IMR-90 (cell line): Measurements from ENCODE around the gene KCNMA1. TPM values are rescaled to one million over a fixed set of nuclear protein-coding genes. Genes with fewer than 3 reads are reported as not detected.

ENCODE experiments used
- ATAC-seq: fragments of 200-7000 bp; cut with Tn5 transposase; 2 replicates; pipeline ENCODE4 v1.9.1; 2020; ENCODE audit warnings: low read depth, mild to moderate bottlenecking, moderate library complexity
- BruUV-seq: library from RNA; stranded (reverse); fragments of 400-500 nt; replicated peaks from 2 replicates; lab custom pipeline; 2021; lab: Mats Ljungman, UMichigan
- CTCF ChIA-PET: fragments of 300-600 bp; formaldehyde crosslinking; extraction: SDS; loops from one replicate; lab custom pipeline; 2021; ENCODE audit warnings: antibody characterized with exemption; lab: Yijun Ruan, JAX
- POLR2A ChIA-PET: fragments of 300-600 bp; sonication (Branson Sonifier 250); formaldehyde crosslinking; loops from one replicate; lab custom pipeline; 2022; ENCODE audit warnings: antibody characterized with exemption; ENCODE audit not compliant: unreplicated experiment; lab: Charles Lee
- DNase-seq: peaks from one replicate; pipeline ENCODE4 v3.0.0; 2013
- H2AFZ ChIP-seq: replicated peaks from 2 replicates; pipeline ENCODE3; 2013; ENCODE audit warnings: low read length, mild to moderate bottlenecking; ENCODE audit not compliant: poor library complexity
- H2AK5ac ChIP-seq: 2 replicates; pipeline ENCODE4 v1.6.1; 2013; ENCODE audit warnings: low read depth, low read length, inconsistent platforms
- H2AK9ac ChIP-seq: replicated peaks from 2 replicates; pipeline ENCODE3; 2013; ENCODE audit warnings: mild to moderate bottlenecking, low read depth, low read length, moderate library complexity; ENCODE audit not compliant: poor library complexity
- H2BK120ac ChIP-seq: 2 replicates; pipeline ENCODE4 v1.6.1; 2013; ENCODE audit warnings: low read depth, low read length, inconsistent platforms
- H2BK15ac ChIP-seq: 3 replicates; pipeline ENCODE4 v1.6.1; 2013; ENCODE audit warnings: low read depth, low read length, inconsistent platforms
- H2BK20ac ChIP-seq: 2 replicates; pipeline ENCODE4 v1.6.1; 2013; ENCODE audit warnings: low read depth, mild to moderate bottlenecking, inconsistent platforms, low read length, moderate library complexity
- H2BK5ac ChIP-seq: 2 replicates; pipeline ENCODE4 v1.6.1; 2013; ENCODE audit warnings: mild to moderate bottlenecking, low read depth, low read length, inconsistent platforms; ENCODE audit not compliant: poor library complexity, severe bottlenecking
- H3K14ac ChIP-seq: replicated peaks from 2 replicates; pipeline ENCODE4 v1.6.1; 2013; ENCODE audit warnings: low read depth, low read length, inconsistent platforms
- H3K18ac ChIP-seq: 2 replicates; pipeline ENCODE4 v1.6.1; 2013; ENCODE audit warnings: low read depth, low read length, control low read depth
- H3K23ac ChIP-seq: 2 replicates; pipeline ENCODE4 v1.6.1; 2013; ENCODE audit warnings: low read depth, low read length, inconsistent platforms
- H3K27ac ChIP-seq: 2 replicates; pipeline ENCODE4 v1.5.1; 2013; ENCODE audit warnings: mild to moderate bottlenecking, control low read depth, low read length; ENCODE audit not compliant: insufficient read depth
- H3K27me3 ChIP-seq: 2 replicates; pipeline ENCODE4 v1.6.1; 2013; ENCODE audit warnings: low read length; ENCODE audit not compliant: control insufficient read depth, insufficient read depth
- H3K36me3 ChIP-seq: 2 replicates; pipeline ENCODE4 v1.6.1; 2013; ENCODE audit warnings: low read length, mixed read lengths; ENCODE audit not compliant: control insufficient read depth, insufficient read depth
- H3K4ac ChIP-seq: 2 replicates; pipeline ENCODE4 v1.6.1; 2013; ENCODE audit warnings: low read depth, low read length, inconsistent platforms
- H3K4me1 ChIP-seq: 2 replicates; pipeline ENCODE4 v1.6.1; 2013; ENCODE audit warnings: low read length, mixed read lengths; ENCODE audit not compliant: control insufficient read depth, insufficient read depth
- H3K4me2 ChIP-seq: 2 replicates; pipeline ENCODE4 v1.6.1; 2013; ENCODE audit warnings: low read depth, mild to moderate bottlenecking, control low read depth, low read length, moderate library complexity
- H3K4me3 ChIP-seq: 2 replicates; pipeline ENCODE4 v1.5.1; 2013; ENCODE audit warnings: low read depth, mild to moderate bottlenecking, control low read depth, low read length, moderate library complexity; ENCODE audit not compliant: insufficient read depth
- H3K56ac ChIP-seq: 2 replicates; pipeline ENCODE4 v1.6.1; 2013; ENCODE audit warnings: low read length, inconsistent platforms; ENCODE audit not compliant: insufficient read depth; ENCODE audit errors: extremely low read depth
- H3K79me1 ChIP-seq, 2 experiments: 2 replicates each; pipeline ENCODE4 v1.6.1; 2013; ENCODE audit warnings: low read length in 2 of 2, inconsistent platforms in 1 of 2, low read depth in 1 of 2
- H3K9ac ChIP-seq: 2 replicates; pipeline ENCODE4 v1.6.1; 2013; ENCODE audit warnings: low read depth, low read length, control low read depth
- H3K9me1 ChIP-seq: 2 replicates; pipeline ENCODE4 v1.6.1; 2013; ENCODE audit warnings: low read length, inconsistent platforms; ENCODE audit not compliant: insufficient read depth
- H3K9me3 ChIP-seq: 2 replicates; pipeline ENCODE4 v1.6.1; 2013; ENCODE audit warnings: low read length; ENCODE audit not compliant: control insufficient read depth, insufficient read depth
- H4K20me1 ChIP-seq: 2 replicates; pipeline ENCODE4 v1.6.1; 2013; ENCODE audit warnings: low read length, inconsistent platforms; ENCODE audit not compliant: insufficient read depth
- H4K5ac ChIP-seq: 2 replicates; pipeline ENCODE4 v1.6.1; 2013; ENCODE audit warnings: mild to moderate bottlenecking, low read depth, low read length, control low read depth
- H4K8ac ChIP-seq, 2 experiments: 2 replicates each; pipeline ENCODE4 v1.6.1; 2013; ENCODE audit warnings: low read depth in 2 of 2, low read length in 2 of 2, control low read depth in 1 of 2, inconsistent platforms in 1 of 2
- H4K91ac ChIP-seq: 2 replicates; pipeline ENCODE4 v1.6.1; 2013; ENCODE audit warnings: low read depth, low read length, inconsistent platforms; ENCODE audit not compliant: insufficient read depth
- NFE2L2 ChIP-seq: fragments of 150-350 bp; IDR thresholded peaks from 2 replicates; pipeline ENCODE4 v1.6.1; 2016; ENCODE audit warnings: low read depth, mild to moderate bottlenecking, low read length
- POLR2A ChIP-seq: IDR thresholded peaks from 2 replicates; pipeline ENCODE4 v1.6.1; 2012; ENCODE audit warnings: mild to moderate bottlenecking, low read depth, low read length
- WGBS, 2 experiments: methylation state at CpG; one replicate each; pipeline versions ENCODE4 v1.1.5 to v1.1.7; 2013; ENCODE audit warnings: missing lambda C conversion rate in 2 of 2; ENCODE audit not compliant: insufficient read length in 1 of 2; ENCODE audit errors: extremely low coverage in 2 of 2; 5-methylcytosine and 5-hydroxymethylcytosine counted together
- dilution Hi-C: fragments of 300-500 bp; cut with HindIII; formaldehyde crosslinking; loops from one replicate; pipeline ENCODE4 v1.14.3; 2018; ENCODE audit warnings: low sequenced_read_pairs; ENCODE audit not compliant: unreplicated experiment
- in situ Hi-C: fragments of 300-500 bp; cut with MboI; formaldehyde crosslinking; loops from 3 replicates; pipeline ENCODE4 v1.14.3; 2019; ENCODE audit warnings: low sequenced_read_pairs, inconsistent platforms, mixed read lengths
- intact Hi-C: fragments of 100-400 bp; cut with micrococcal nuclease; formaldehyde crosslinking; loops from 2 replicates; pipeline ENCODE4 v1.10.0; 2022
- polyA plus RNA-seq, 3 experiments: library from polyadenylated mRNA; depleted of rRNA; stranded (reverse); fragments of >200 nt; gene quantifications; 2 replicates each; pipeline ENCODE4 v1.2.3, GENCODE V29; 2012; ENCODE audit warnings: low replicate concordance in 1 of 3
- total RNA-seq: library from RNA; depleted of rRNA; stranded (reverse); fragments of >200 nt; gene quantifications from 2 replicates; pipeline ENCODE4 v1.2.3, GENCODE V29; 2012

Gene KCNMA1
- total and polyA plus RNA-seq, 2 of the 4 experiments (the other 2 are of a cell fraction): 25.6 to 29.6 TPM

GRCh38 chr10:76973091-76974016 lies 664.3 kb downstream of the KCNMA1 start:
- no peaks in the 10 kb centered on the region for H4K20me1 ChIP-seq
- no peak for TF ChIP-seq NFE2L2
- no peak for TF ChIP-seq POLR2A
- no peak overlapping the region for H2AFZ ChIP-seq
- no peak overlapping the region for H3K9ac ChIP-seq
- no peak overlapping the region for H3K18ac ChIP-seq
- no peak overlapping the region; the same call in 1 of the 2 replicates for H3K4me2 ChIP-seq
- dilution Hi-C loops (no loop called here), in situ Hi-C loops (no loop called here), intact Hi-C loops (no loop called here)
- H4K5ac ChIP-seq: no peak overlapping the region; the same call in 1 of the 2 replicates
- BruUV-seq: no TSS peak
- no peak overlapping the region for H3K14ac ChIP-seq
- no peak overlapping the region for H3K4ac ChIP-seq
- no peaks in the 10 kb centered on the region for H3K9me3 ChIP-seq
- 100% methylated on average over 1 of the region's 10 CpGs; no CpG with 5 or more reads in 1 of the 2 experiments for WGBS, 2 experiments
- H4K8ac ChIP-seq: no peak overlapping the region
- H2AK9ac ChIP-seq: no peak overlapping the region
- H2BK120ac ChIP-seq: no peak overlapping the region
- POLR2A ChIA-PET: no interaction called here
- peaks cover 3% of the 10 kb centered on the region; the same call in 1 of the 2 replicates for H3K27me3 ChIP-seq
- ATAC-seq: peak; percentile 35
- no peak overlapping the region for H2AK5ac ChIP-seq
- no peak overlapping the region for H3K27ac ChIP-seq
- no peaks in the 10 kb centered on the region for H3K9me1 ChIP-seq
- no peak overlapping the region for H3K56ac ChIP-seq
- H3K4me3 ChIP-seq: no peak overlapping the region
- no peaks in the 10 kb centered on the region; the same call in 1 of the 2 replicates for H3K4me1 ChIP-seq
- no peaks in the 10 kb centered on the region for H3K36me3 ChIP-seq
- H3K79me1 ChIP-seq: no peaks in the 10 kb centered on the region
- H2BK20ac ChIP-seq: no peak overlapping the region
- H2BK15ac ChIP-seq: no peak overlapping the region
- peak; percentile 30 for DNase-seq
- CTCF ChIA-PET: interaction anchor here (0.9 kb wide), 1 partner anchor 12 kb away, joined by 3 read pairs; no protein-coding TSS in a partner anchor
- no peak overlapping the region for H3K23ac ChIP-seq
- no peak overlapping the region for H4K91ac ChIP-seq
- no peak overlapping the region for H2BK5ac ChIP-seq
